Ecto neural progenitor cell (in vitro differentiated cells): ENCODE measurements around the gene CBX7.
A peak's percentile ranks its signal among the peaks of the same experiment; 100 is the strongest.
"Not testable (repeated sequence)": the region's sequence is repeated elsewhere in the genome, so short reads cannot be mapped to it uniquely, and the experiment has no call there.

Source experiments
- DNase-seq: peaks from one replicate; pipeline ENCODE4 v3.0.0-alpha.2; 2018; ENCODE audit warnings: low spot score

The CBX7 gene

GRCh38 chr22:39174498-39175352 lies 22.2 kb upstream of the CBX7 start:
- DNase-seq: peak; percentile 98

DNA sequence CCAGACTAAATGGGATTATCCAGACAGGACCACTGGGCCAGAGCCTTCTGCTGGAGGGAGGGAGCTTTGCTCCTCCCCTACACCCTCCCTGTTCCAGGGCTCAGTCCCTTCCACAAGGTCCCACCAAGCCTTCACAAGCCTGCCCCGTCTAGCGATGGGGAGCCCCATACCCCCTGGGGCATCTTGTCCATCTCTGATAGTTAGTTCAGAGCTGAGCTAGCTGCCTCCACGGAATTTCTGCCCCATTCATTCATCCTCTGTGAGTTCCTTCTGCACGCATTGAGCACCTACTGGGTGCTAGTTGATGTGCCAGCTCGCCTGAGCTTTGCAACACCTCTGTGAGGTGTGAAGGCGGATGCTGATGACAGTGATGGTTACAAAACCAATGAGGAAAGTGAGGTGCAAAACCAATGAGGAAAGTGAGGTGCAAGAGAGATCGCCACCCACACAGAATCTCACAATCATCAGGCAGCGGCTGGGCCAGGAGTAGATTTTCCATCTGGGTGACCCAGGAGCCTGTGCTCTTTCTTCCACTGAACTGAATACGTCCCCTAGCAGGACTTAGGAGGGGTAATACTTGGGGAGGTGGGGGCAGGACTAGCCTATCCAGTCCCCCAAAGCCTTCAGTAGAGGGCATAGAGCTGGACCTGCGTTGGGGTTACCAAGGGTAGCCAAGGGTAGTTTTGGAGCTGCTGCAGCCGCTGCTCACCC lies 21.5 kb upstream of the CBX7 start:
- DNase-seq: no peak

- no peak for DNase-seq
Observed at GRCh38 chr22:39173050-39173706, 20.7 kb upstream of the CBX7 start.

- not testable (repeated sequence) for DNase-seq
Observed at GRCh38 chr22:39172265-39173049, 20.0 kb upstream of the CBX7 start.

DNA sequence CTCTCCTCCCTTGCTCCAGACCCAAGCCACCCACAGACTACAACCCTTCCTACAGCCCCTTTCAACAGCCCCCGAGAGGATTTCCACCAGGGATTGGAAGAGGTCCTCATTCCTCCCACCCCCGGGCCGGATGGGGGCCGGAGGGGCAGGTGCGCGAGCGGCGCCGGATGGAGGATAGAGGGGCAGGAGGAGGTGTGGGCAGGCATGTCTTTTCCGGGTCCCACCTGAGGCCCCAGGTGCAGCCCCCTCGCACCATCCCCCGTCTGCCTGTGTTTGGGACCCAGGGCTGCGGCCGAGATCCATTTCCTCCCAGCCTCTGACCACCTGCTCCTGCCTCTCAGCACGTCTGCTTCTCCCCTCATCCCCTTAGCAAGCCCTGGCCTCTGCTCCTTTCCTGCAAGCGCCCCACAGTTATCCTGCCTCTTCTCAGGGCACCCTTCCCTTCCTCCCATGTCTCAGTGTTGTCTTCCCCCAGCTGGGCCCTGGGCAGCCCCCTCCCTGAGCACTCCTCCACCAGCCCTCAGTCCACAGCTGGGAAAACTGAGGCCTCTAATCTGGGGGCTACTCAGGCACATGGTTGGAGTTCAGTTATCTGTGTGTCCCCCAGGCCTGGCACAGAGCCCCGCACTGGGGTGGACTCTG lies 19.3 kb upstream of the CBX7 start:
- DNase-seq: no peak

GRCh38 chr22:39170825-39171622 lies 18.5 kb upstream of the CBX7 start:
- peak; percentile 92 for DNase-seq

GRCh38 chr22:39169797-39170466 lies 17.5 kb upstream of the CBX7 start:
- no peak for DNase-seq

DNA sequence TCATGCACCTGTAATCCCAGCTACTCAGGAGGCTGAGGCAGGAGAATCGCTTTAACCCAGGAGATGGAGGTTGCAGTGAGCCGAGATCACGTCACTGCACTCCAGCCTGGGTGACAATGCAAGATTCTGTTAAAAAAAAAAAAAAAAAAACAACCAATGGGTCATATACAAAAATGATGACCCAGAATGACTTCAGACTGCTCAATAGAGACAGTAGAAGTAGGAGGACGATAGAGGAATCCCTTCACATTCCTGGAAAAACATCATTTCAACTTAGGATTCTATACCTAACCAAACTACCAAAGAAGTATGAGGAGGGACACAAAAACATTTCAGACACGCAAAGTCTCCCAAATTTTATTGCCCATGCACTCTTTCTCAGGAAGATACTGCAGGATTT lies 14.1 kb upstream of the CBX7 start:
- DNase-seq: no peak

- not testable (repeated sequence) for DNase-seq
Observed at GRCh38 chr22:39156093-39156492, 3.6 kb upstream of the CBX7 start.

GRCh38 chr22:39155421-39155820 lies 2.9 kb upstream of the CBX7 start:
- DNase-seq: no peak

DNA sequence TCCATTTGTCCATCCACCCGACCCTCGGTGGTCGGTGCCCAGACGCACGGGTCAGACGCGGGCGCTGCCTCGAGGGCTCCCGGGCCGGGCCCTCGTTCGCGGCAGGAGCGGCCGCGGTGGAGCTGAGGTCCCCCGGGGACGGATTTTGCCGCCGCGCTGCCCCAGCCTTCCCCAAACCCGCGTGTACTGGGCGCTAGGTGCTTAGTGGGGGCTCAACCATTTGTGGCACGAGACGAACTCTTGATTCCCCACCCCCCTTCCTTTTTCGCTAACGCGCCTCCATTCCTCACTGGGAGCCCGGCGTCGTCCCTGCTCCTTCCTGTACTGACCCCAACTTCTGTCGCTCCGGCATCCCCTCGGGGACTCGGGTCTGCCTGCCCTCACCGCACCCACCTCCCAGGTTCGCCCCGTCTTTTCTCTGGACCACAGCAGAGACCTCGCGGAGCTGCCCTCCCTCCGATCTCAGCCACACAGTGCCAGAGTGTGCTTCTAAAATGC lies 789 bp upstream of the CBX7 start:
- no peak for DNase-seq

GRCh38 chr22:39152024-39152510 lies 413 bp downstream of the CBX7 start:
- DNase-seq: no peak

- no peak for DNase-seq
Observed at GRCh38 chr22:39151329-39151975, 1.0 kb downstream of the CBX7 start.

DNA sequence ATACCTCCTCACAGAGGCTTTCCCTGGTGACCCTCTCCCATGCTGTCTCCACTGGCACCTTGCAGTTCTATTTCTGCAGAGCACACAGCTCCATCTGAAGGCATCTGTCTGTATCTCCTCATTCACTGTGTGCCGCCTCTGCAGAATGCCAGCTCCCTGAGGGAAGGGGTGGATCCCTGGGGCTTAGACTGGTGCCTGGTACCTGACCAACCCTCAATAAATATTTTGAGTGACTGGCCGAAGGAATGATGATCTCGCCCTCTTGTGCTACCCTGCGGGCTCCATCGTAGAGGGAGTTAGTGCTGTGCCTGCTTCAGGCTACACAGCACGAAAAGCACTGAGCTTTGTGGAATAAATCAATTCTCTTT lies 1.6 kb downstream of the CBX7 start:
- no peak for DNase-seq

- DNase-seq: no peak
Observed at GRCh38 chr22:39149915-39150847, 2.3 kb downstream of the CBX7 start.

GRCh38 chr22:39148727-39149535 lies 3.5 kb downstream of the CBX7 start:
- peak; percentile 63 for DNase-seq

- DNase-seq: no peak
Observed at GRCh38 chr22:39148026-39148726, 4.3 kb downstream of the CBX7 start.
